OCI-LY7 (cell line): ENCODE data around the gene CHST11. TPM values are rescaled to one million over a fixed set of nuclear protein-coding genes. Genes with fewer than 3 reads are reported as not detected.

Experiments used
- BruUV-seq: library from RNA; stranded (reverse); fragments of 400-500 nt; replicated peaks from 2 replicates; lab custom pipeline; 2021; lab: Mats Ljungman, UMichigan
- CTCF ChIA-PET: fragments of 300-600 bp; sonication (Branson Sonifier 250); formaldehyde crosslinking; loops from one replicate; lab custom pipeline; 2022; ENCODE audit warnings: antibody characterized with exemption; ENCODE audit not compliant: unreplicated experiment; lab: Charles Lee
- POLR2A ChIA-PET: fragments of 300-600 bp; sonication (Branson Sonifier 250); formaldehyde crosslinking; loops from one replicate; lab custom pipeline; 2022; ENCODE audit warnings: antibody characterized with exemption; lab: Charles Lee
- DNase-seq: peaks from one replicate; pipeline ENCODE4 v3.0.0-alpha.2; 2015; ENCODE audit warnings: low spot score
- H2AFZ ChIP-seq: fragments of 200-600 bp; sonication (generic), shearing (Covaris generic); 2 replicates; pipeline ENCODE4 v1.6.1; 2014; ENCODE audit warnings: mild to moderate bottlenecking, antibody characterized with exemption, low read length, moderate library complexity
- H3K27ac ChIP-seq: fragments of 200-600 bp; sonication (generic); 2 replicates; pipeline ENCODE4 v1.5.1; 2014; ENCODE audit warnings: mixed run types, low read depth, mild to moderate bottlenecking, moderate library complexity, low read length, inconsistent platforms; ENCODE audit not compliant: poor library complexity, severe bottlenecking
- H3K36me3 ChIP-seq: fragments of 200-600 bp; sonication (generic); 2 replicates; pipeline ENCODE4 v1.6.1; 2014; ENCODE audit warnings: mild to moderate bottlenecking, antibody characterized with exemption, low read length, moderate library complexity, mixed read lengths; ENCODE audit not compliant: insufficient read depth
- H3K4me1 ChIP-seq: fragments of 200-600 bp; sonication (generic); 2 replicates; pipeline ENCODE4 v1.5.1; 2014; ENCODE audit warnings: mild to moderate bottlenecking, low read length; ENCODE audit not compliant: insufficient read depth, poor library complexity, severe bottlenecking
- H3K4me2 ChIP-seq: fragments of 200-600 bp; sonication (generic); 2 replicates; pipeline ENCODE4 v1.6.1; 2014; ENCODE audit warnings: mild to moderate bottlenecking, low read length
- H3K4me3 ChIP-seq: fragments of 200-600 bp; sonication (generic); 2 replicates; pipeline ENCODE4 v1.5.1; 2014; ENCODE audit warnings: mild to moderate bottlenecking, low read depth, low read length; ENCODE audit not compliant: poor library complexity, severe bottlenecking
- H3K79me2 ChIP-seq: fragments of 200-600 bp; sonication (generic); 2 replicates; pipeline ENCODE4 v1.6.1; 2016; ENCODE audit warnings: low read depth, mild to moderate bottlenecking, low read length, moderate library complexity, mixed read lengths; ENCODE audit not compliant: insufficient read depth
- H3K9me2 ChIP-seq: fragments of 200-600 bp; sonication (generic); 2 replicates; pipeline ENCODE4 v1.6.1; 2016; ENCODE audit warnings: mild to moderate bottlenecking, low read length, mixed read lengths; ENCODE audit not compliant: insufficient read depth
- H3K9me3 ChIP-seq: fragments of 200-600 bp; sonication (generic); 2 replicates; pipeline ENCODE4 v1.6.1; 2014; ENCODE audit warnings: mild to moderate bottlenecking, mixed run types, low read length, mixed read lengths
- H4K20me1 ChIP-seq: fragments of 200-600 bp; sonication (generic); 2 replicates; pipeline ENCODE4 v1.6.1; 2014; ENCODE audit warnings: mild to moderate bottlenecking, antibody characterized with exemption, low read length, moderate library complexity, mixed read lengths; ENCODE audit not compliant: insufficient read depth
- EZH2phosphoT487 ChIP-seq: fragments of 200-600 bp; sonication (generic); IDR thresholded peaks from 2 replicates; pipeline ENCODE4 v1.6.1; 2018; ENCODE audit warnings: low read depth, borderline replicate concordance, mild to moderate bottlenecking, mixed run types, antibody characterized with exemption, low read length, moderate library complexity, mixed read lengths
- intact Hi-C: fragments of 100-400 bp; cut with micrococcal nuclease; formaldehyde crosslinking; loops from one replicate; pipeline ENCODE4 v1.10.0; 2022; ENCODE audit not compliant: unreplicated experiment
- total RNA-seq, 2 experiments: library from RNA; depleted of rRNA in 1 of 2; stranded (reverse); fragments of >200 nt in 1 of 2; shearing (Covaris generic) in 1 of 2; gene quantifications; 2 replicates each; pipeline ENCODE4 v1.2.3, GENCODE V29; 2014 to 2022
- TF ChIP-seq, protein P1 (sequence below): fragments of 200-600 bp; sonication (generic); conservative IDR thresholded peaks from 2 replicates; pipeline ENCODE4 v1.5.1; 2014; ENCODE audit warnings: mild to moderate bottlenecking, antibody characterized with exemption, low read length, moderate library complexity, mixed read lengths

The CHST11 gene
- total RNA-seq, 2 experiments from 2014 or later = 15.2 to 41.6 TPM

DNA sequence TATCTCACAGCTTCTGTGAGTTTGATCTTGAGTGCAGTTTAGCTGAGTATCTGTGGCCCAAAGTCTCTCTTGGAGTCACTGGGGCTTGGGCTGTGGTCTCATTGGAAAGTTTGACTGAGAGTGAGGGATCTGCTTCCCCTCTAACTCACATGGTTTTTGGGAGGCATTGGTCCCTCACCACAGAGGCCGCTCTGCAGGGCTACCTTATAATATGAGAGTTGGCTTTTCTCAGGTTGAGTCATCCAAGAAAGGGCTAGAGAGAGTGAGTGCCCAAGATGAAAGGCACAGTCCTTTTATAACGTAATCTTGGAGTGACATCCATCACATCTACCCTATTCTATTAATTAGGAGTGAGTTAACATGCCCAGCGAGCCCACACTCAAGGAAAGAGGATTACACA lies 325.5 kb downstream of the CHST11 start:
- H3K4me3 ChIP-seq = no peak overlapping the region
- BruUV-seq = no TSS peak
- H4K20me1 ChIP-seq = no peaks in the 10 kb centered on the region

DNA sequence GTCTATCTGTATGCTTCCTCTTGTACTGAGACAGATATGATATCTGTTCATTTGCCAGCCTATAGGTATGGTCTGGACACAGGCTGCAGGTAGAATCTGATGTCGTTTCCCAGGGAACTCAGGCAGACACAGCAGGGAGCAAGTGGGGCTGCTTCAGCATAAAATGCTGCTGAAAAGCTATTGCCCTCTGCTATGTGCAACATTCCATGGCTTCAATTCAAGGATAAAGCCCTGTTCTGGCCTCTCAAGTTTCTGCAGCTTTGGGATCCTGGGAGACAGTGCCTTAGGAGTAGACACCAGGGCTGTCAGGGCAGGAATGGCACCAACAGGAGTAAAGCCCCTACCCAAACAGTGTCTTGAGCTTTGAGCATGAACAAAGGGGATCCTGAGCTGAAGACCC lies 327.8 kb downstream of the CHST11 start:
- DNase-seq = no peak
- BruUV-seq = no TSS peak
- Histone ChIP-seq H3K9me2 (no peaks in the 10 kb centered on the region), H3K4me1 (no peaks in the 10 kb centered on the region), H2AFZ (no peak overlapping the region), H4K20me1 (no peaks in the 10 kb centered on the region), H3K27ac (no peak overlapping the region), H3K4me2 (no peak overlapping the region), H3K4me3 (no peak overlapping the region), H3K9me3 (peaks cover 24% of the 10 kb centered on the region), H3K36me3 (no peaks in the 10 kb centered on the region), H3K79me2 (no peaks in the 10 kb centered on the region)
- TF ChIP-seq EZH2phosphoT487 = no peak
- TF ChIP-seq, protein P1, sequence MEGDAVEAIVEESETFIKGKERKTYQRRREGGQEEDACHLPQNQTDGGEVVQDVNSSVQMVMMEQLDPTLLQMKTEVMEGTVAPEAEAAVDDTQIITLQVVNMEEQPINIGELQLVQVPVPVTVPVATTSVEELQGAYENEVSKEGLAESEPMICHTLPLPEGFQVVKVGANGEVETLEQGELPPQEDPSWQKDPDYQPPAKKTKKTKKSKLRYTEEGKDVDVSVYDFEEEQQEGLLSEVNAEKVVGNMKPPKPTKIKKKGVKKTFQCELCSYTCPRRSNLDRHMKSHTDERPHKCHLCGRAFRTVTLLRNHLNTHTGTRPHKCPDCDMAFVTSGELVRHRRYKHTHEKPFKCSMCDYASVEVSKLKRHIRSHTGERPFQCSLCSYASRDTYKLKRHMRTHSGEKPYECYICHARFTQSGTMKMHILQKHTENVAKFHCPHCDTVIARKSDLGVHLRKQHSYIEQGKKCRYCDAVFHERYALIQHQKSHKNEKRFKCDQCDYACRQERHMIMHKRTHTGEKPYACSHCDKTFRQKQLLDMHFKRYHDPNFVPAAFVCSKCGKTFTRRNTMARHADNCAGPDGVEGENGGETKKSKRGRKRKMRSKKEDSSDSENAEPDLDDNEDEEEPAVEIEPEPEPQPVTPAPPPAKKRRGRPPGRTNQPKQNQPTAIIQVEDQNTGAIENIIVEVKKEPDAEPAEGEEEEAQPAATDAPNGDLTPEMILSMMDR = no peak
- intact Hi-C loops = no loop called here
- POLR2A ChIA-PET = no interaction called here
- CTCF ChIA-PET = no interaction called here

More for the DNA sequence above, 325.5 kb downstream of the CHST11 start:
- no peaks in the 10 kb centered on the region for H3K4me1 ChIP-seq
- no peak overlapping the region for H2AFZ ChIP-seq
- peaks cover 24% of the 10 kb centered on the region for H3K9me3 ChIP-seq
- no peaks in the 10 kb centered on the region for H3K79me2 ChIP-seq
- H3K27ac ChIP-seq = no peak overlapping the region
- H3K9me2 ChIP-seq = no peaks in the 10 kb centered on the region
- H3K36me3 ChIP-seq = no peaks in the 10 kb centered on the region
- ChIA-PET POLR2A (no interaction called here), CTCF (interaction anchor here (0.6 kb wide), 1 partner anchor 15 kb away, joined by 3 read pairs; no protein-coding TSS in a partner anchor)
- H3K4me2 ChIP-seq = no peak overlapping the region
- TF ChIP-seq, protein P1 = no peak
- no peak for TF ChIP-seq EZH2phosphoT487
- intact Hi-C loops = no loop called here
- DNase-seq = no peak

DNA sequence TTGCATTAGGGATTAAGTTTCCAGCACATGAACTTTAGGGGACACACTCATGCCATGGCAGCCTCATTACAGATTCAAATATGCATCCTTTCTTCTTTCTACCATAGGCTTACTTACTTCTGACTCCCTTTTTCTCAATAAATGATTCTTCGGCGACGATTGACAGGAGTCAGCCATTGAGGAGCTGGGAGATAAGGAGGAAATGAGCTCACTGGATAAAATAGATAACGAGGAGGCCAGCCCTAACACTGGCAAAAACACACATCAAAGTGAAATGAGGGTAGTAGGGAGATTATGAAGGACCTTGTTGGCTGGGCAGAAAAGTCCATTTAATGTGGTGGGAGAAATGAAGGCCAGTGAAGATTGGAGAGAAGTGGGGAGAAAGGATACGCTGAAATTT lies 329.1 kb downstream of the CHST11 start:
- ChIA-PET CTCF (no interaction called here), POLR2A (no interaction called here)
- no TSS peak for BruUV-seq
- DNase-seq = no peak
- TF ChIP-seq, protein P1 = no peak
- no peak for TF ChIP-seq EZH2phosphoT487
- Histone ChIP-seq H3K36me3 (no peaks in the 10 kb centered on the region), H3K4me2 (no peak overlapping the region), H3K4me3 (no peak overlapping the region), H3K27ac (no peak overlapping the region), H2AFZ (no peak overlapping the region), H3K4me1 (no peaks in the 10 kb centered on the region), H3K79me2 (no peaks in the 10 kb centered on the region), H3K9me3 (peaks cover 11% of the 10 kb centered on the region), H4K20me1 (no peaks in the 10 kb centered on the region), H3K9me2 (no peaks in the 10 kb centered on the region)
- intact Hi-C loops = no loop called here
